Measurements from ENCODE around the gene PCAT7.

Gene PCAT7

GRCh38 chr9:94606646-94607422 lies 52.0 kb downstream of the PCAT7 start:
- no peak for DNase-seq

GRCh38 chr9:94607423-94607691 lies 52.5 kb downstream of the PCAT7 start:
- no peak for DNase-seq

- no peak for DNase-seq
Observed at GRCh38 chr9:94610181-94610606, 55.3 kb downstream of the PCAT7 start.

GRCh38 chr9:94611638-94612068 lies 56.8 kb downstream of the PCAT7 start:
- DNase-seq: no peak

- DNase-seq: no peak
Observed at GRCh38 chr9:94612071-94612470, 57.2 kb downstream of the PCAT7 start.

- DNase-seq: no peak
Observed at GRCh38 chr9:94613003-94613402, 58.1 kb downstream of the PCAT7 start.

GRCh38 chr9:94619026-94619425 lies 64.1 kb downstream of the PCAT7 start:
- no peak for DNase-seq
